OCI-M1 (cell line): ENCODE results near the gene CCR5AS.

Experiments
- DNase-seq: peaks from one replicate; lab custom pipeline; 2025; lab: John Stamatoyannopoulos, UW

The CCR5AS gene

GRCh38 chr3:46314517-46314916 lies 92.3 kb downstream of the CCR5AS start:
- DNase-seq, result peak; percentile 33
